Stimulated activated CD8-positive, alpha-beta memory T cell treated with anti-CD3 and anti-CD28 coated beads, Interleukin-2, amount 100 ng/mL, for 48 hours (primary cell): ENCODE results near the gene FAM161B.
"Not testable (repeated sequence)": the region's sequence is repeated elsewhere in the genome, so short reads cannot be mapped to it uniquely, and the experiment has no call there.

Experiments
- DNase-seq, 2 donors: peaks; one replicate each; pipeline ENCODE4 v3.0.0-alpha.2; 2020; ENCODE audit warnings: low read depth in 2 of 2

FAM161B gene

GRCh38 chr14:73949752-73950734 is at the start of gene FAM161B, which contains the start of gene COQ6:
Gene FAM161B (minus strand): TSS chr14:73950094. CDS start chr14:73950026, 68 bp downstream.
Gene COQ6 (plus strand): TSS chr14:73950302. CDS start chr14:73950333, 31 bp downstream.
- peak; percentile 84 to 89 for DNase-seq

- no peak for DNase-seq
Measured at GRCh38 chr14:73998726-73999125, 48.8 kb upstream of the FAM161B start.

- no peak for DNase-seq
Measured at GRCh38 chr14:73997944-73998447, 48.1 kb upstream of the FAM161B start.

- DNase-seq = no peak
Measured at GRCh38 chr14:73997108-73997943, 47.4 kb upstream of the FAM161B start.

- DNase-seq = no peak
Measured at GRCh38 chr14:73996731-73997107, 46.8 kb upstream of the FAM161B start.

GRCh38 chr14:73995977-73996378 is 46.1 kb upstream of the FAM161B start:
- DNase-seq = no peak

- not testable (repeated sequence) for DNase-seq
Measured at GRCh38 chr14:73994926-73995325, 45.0 kb upstream of the FAM161B start.

- no peak for DNase-seq
Measured at GRCh38 chr14:73991092-73991491, 41.2 kb upstream of the FAM161B start.

GRCh38 chr14:73988656-73989055 is 38.8 kb upstream of the FAM161B start:
- DNase-seq = not testable (repeated sequence)

- DNase-seq = no peak
Measured at GRCh38 chr14:73988065-73988464, 38.2 kb upstream of the FAM161B start.

- no peak for DNase-seq
Measured at GRCh38 chr14:73977896-73978295, 28.0 kb upstream of the FAM161B start.

GRCh38 chr14:73976125-73976524 is 26.2 kb upstream of the FAM161B start:
- DNase-seq = no peak

GRCh38 chr14:73973497-73973896 is 23.6 kb upstream of the FAM161B start:
- no peak for DNase-seq

GRCh38 chr14:73968885-73969284 is 19.0 kb upstream of the FAM161B start:
- DNase-seq = no peak

GRCh38 chr14:73965216-73965615 is 15.3 kb upstream of the FAM161B start:
- no peak for DNase-seq

GRCh38 chr14:73961192-73961591 is 11.3 kb upstream of the FAM161B start:
- DNase-seq = no peak

GRCh38 chr14:73958591-73958990 is 8.7 kb upstream of the FAM161B start:
- DNase-seq = no peak

- DNase-seq = no peak
Measured at GRCh38 chr14:73955674-73956073, 5.8 kb upstream of the FAM161B start.

GRCh38 chr14:73953731-73954130 is 3.8 kb upstream of the FAM161B start:
- DNase-seq = no peak

- DNase-seq = no peak
Measured at GRCh38 chr14:73945159-73945670, 4.7 kb downstream of the FAM161B start.

- no peak for DNase-seq
Measured at GRCh38 chr14:73944432-73945158, 5.3 kb downstream of the FAM161B start.
